GM21576 (cell line): ENCODE data around the gene FGF21.

Experiments used
- ATAC-seq: cut with Tn5 transposase; IDR thresholded peaks from one replicate; pipeline ENCODE4 v1.9.1; 2021; ENCODE audit warnings: mild to moderate bottlenecking, moderate library complexity; ENCODE audit not compliant: unreplicated experiment

The FGF21 gene

DNA sequence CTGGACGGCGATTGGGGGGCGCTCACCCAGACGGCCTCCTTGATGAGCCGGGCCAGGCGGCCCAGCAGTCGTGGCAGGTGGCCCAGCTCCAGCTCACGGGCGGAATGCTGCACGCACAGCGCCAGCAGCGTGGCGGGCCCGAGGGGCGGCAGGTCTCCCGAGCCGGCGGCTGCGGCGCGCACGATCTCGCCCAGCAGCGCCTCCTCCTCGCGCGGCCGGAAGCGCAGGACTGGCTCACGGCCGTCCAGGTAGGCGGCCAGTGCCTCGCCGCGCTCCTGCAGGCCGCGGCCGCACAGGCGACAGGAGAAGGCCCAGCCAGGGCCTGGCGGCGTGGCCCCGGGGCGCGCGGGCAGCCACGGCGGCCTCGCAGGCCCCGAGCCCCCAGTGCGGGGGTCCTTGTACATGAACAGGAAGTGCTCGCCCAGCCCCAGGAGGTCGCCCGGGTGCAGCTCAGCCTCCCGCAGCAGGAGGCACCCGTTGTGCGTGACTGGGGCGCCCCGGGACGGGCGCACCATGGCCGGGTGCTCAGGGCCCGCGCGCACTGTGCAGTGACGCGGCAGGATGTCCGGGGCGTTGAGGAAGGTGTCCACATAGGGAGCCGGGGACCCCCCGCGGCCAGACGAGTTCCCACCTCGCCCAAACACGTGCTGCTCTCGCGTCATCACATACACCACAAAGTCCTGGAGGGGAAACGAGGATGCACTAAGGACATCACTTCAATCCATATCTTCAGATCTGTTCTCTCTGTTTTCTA lies 26.2 kb upstream of the FGF21 start:
- ATAC-seq = no peak

DNA sequence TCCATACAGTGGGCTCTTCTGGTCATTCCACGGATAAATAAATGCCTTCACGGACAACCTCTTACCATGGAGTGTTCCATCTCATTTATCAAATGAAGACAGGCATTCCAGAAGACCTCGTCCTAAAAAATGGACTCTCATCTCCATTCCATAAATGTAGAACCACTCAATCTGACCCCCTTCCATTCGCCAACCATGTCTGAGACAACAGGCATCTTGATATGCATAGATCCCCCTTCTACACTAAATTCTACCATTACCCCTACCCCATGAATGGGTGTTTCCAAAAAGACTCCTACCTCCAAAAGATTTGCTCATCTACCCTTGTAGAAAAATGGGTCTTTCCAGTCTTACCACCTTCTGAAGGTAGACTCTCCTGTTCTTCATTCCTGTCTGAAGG lies 23.9 kb upstream of the FGF21 start:
- no peak for ATAC-seq

DNA sequence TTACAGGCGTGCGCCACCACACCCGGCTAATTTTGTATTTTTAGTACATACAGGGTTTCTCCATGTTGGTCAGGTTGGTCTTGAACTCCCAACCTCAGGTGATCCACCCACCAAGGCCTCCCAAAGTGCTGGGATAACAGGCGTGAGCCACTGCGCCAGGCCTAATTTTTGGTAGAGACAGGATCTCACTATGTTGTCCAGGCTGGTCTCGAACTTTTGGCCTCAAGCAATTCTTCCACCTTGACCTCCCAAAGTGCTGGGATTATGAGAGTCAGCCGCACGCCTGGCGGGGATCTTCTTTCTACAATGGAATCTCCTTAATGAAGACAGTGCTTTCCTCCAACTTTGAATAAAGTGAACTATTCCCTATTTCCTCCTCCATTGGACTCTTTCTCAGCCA lies 20.7 kb upstream of the FGF21 start:
- no peak for ATAC-seq

GRCh38 chr19:48735031-48735615 lies 20.2 kb upstream of the FGF21 start:
- no peak for ATAC-seq

DNA sequence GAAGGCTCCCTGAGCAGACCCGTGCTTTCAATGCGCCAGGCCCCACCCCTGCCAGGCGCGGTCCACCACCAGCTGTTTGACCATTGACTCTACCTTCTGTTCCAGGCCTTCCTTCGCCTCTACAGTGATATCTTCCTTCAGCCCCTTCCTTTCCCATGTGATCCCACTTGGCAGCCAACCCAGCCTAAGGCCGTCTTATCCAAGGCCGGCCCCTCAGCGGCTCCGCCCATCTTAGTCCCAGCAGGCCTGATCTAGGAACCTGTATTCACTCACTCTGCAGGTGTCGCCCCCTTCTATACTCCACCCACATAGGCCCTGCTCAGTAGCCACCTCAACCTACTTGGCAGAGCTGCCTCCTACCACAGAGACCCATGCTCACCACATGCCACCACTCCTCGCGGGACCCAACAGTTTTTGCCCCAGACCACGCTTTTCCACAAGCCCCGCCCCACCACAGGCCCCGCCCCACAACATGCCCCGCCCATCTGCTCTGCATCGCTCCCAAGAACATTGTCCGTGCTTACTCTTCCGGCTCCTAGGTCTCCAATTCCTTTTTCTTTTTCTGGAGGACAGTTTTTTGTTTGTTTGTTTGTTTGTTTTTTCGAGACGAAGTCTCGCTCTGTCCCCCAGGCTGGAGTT lies 17.8 kb upstream of the FGF21 start:
- ATAC-seq = no peak

DNA sequence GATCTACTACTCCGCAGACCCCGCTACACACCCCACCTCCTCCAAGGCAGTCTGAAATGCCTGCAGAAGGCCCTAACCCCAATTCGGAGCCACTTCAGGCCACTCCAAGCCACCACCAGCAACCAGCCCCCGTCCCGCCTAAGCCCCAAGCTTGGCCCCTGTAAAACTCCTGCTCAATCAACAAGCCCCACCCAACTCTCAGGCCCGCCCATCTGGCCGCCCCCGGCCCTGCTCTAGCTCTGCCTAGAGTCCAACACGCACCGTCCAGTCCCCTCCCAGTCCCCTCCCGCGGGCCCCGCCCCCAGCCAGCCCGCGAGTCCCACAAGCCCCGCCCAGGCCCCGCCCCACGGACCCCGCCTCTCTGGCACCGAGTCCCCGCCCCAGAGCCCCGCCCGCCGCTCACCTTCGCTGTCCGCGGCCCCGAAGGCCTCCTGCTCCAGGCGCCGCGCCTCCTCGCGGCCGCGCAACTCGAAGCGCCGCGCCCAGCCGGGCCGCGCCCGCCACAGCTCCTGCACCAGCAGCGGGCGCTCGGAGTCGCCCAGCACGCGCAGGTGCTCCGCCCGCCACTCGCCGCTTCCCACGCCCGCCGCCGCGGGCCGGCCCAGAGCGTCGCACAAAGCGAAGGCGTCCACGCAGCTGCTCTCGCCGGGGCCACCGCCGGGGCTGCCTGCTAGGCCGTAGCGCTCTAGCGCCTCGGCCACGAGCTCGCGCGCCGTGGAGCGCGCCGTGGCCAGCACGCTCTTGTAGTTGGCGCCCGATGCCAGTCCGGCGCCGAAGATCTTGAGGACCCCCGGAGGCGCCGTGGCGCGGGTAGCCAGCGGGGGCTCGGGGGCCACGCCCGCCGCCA lies 16.5 kb upstream of the FGF21 start:
- ATAC-seq = peak; percentile 77

DNA sequence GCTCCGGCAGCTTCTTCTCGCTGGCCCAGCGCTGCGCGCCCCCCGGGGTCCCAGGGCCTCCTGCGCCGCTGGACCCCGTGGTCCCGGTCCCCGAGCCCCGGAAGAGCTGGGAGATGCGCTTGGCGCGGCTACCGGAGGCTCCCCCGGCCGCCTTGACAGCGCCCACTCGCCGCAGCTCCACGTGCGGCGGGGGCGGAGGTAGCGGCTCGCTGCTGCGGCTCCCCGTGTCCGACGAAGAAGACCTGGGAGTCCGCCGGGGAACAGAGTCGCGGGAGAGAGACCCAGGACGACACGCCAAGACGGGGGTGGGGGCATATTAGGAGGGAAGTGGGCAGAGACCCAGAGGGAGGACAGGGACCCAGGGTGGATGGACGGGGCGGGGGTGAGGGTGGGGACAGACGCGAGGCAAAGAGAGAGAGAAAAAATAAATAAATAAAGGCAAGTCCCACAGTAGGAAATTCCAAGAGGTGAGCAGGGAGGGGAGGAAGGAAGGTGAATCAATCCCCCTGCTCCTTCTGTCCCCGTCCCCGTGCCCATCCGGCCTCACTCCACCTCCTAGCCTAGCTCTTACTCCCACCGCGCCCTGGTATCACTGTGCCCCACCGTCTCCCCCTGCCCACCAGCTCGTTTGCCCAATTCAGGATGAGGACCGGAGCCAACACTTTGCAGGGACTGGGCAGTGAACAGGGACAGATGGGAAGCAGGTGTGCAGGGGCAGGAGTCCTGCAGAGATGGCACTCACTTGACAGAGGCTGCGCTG lies 15.7 kb upstream of the FGF21 start:
- ATAC-seq = no peak

- no peak for ATAC-seq
These were observed 15.0 kb upstream of the FGF21 start, which contains the start of gene RASIP1 for GRCh38 chr19:48740164-48740972. RASIP1 (minus strand) TSS chr19:48740610; CDS start chr19:48740282, 328 bp downstream.

- no peak for ATAC-seq
These were observed 14.0 kb upstream of the FGF21 start for GRCh38 chr19:48741129-48741999.

DNA sequence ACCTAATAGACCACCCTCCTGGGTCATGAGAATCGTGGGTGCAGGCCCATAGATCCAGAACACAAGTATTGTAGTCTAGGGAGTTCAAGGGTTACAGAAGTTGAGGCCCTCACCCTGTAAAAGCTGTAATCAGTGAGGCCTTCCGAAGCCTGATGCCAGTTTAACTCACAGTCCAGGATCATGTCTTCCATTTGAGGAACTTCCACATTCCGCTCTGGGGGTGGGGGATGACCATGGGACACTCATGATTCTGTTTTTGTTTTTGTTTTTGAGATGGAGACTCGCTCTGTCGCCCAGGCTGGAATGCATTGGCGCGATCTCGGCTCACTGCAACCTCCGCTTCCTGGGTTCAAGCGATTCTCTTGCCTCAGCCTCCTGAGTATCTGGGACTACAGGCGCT lies 13.2 kb upstream of the FGF21 start:
- ATAC-seq = no peak

DNA sequence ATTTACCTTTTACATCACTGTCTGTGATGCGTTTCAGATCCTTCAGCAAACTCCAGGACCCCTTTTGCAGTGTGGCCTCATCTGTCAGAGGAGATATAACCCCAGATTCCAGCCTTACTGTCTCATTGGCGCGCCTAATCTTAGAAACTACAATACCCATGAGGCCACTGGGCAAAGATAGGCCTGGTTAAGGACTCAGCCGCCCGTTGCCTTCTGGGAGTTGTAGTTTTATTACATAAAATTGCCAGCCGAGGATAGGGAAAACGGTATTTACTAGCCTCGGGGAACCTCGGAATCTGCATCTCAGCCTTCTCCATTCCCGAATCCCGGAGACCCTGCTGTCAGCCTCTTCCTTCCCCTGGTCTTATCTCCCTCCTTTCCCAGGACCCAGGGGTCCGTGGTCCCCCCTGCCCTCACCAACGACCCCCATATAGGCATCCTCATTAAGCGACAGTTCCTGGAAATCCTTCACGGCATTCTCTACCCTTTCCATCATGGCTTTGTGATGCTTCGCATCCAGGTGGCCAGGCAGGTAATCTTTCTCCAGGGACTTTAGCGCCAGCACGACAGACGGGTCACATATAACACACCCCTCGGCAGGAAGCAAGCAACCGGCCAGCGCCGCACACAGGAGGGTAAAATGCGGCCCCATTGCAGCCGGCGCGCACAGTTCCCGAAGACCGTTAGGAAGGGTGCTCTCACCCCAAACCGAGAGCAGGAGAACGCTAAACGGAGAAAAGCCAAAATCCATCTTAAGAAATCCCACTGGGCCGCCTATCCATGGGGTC lies 9.9 kb upstream of the FGF21 start:
- no peak for ATAC-seq

- ATAC-seq = no peak
These were observed 9.2 kb upstream of the FGF21 start for GRCh38 chr19:48746110-48746509.

DNA sequence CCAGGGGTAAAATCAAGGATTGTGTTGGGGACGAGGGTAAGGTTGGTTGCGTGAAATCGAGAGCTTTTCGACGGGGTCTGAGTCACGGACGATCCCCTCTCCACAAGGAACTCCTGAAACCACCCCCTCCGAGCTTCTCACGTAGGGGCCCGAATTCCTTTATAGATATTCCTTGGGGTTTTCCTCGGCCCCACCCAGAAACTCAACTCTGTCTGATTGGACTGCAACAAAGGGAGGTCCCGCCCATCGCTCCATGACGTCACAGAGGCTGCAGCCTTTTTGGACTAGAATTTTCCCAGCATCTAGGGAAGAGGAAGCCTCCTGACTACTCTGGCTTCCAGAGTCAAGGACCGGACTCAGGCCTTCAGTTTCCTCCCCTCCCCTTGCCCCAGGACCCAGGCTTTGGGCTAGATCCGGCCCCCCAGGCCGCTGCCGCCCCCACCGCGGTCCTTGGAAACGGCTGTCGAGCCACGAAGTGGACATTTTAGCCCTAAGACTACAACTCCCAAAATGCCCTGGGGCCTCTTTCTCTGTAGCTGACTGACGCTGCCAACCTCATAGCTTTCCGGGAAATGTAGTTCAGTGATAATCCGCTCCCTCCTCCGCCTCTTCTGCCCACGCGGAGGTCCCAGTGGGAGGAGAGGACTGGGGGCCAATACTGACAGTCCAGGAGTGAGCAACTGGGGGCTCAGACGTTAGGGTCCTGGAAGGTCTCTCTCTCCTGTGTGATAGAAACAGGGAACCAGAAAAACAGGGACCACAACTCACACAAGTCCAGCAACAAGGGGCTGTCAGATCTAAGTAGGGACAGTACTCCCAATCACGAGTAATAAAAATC lies 8.4 kb upstream of the FGF21 start, which contains the start of gene IZUMO1:
TSS of gene IZUMO1 (minus strand) at position 172 of the 838 bp plus-strand sequence. CDS start 1,050 bp downstream, outside the sequence.
- ATAC-seq = no peak

GRCh38 chr19:48749571-48750198 lies 5.6 kb upstream of the FGF21 start:
- no peak for ATAC-seq

- no peak for ATAC-seq
These were observed 5.0 kb upstream of the FGF21 start for GRCh38 chr19:48750351-48750750.

GRCh38 chr19:48750771-48751504 lies 4.4 kb upstream of the FGF21 start:
- ATAC-seq = no peak
